ENCODE measurements around the gene ROR2.

ROR2 gene

GRCh38 chr9:91948597-91949391 is 1.2 kb downstream of the ROR2 start:
- DNase-seq, result peak; percentile 73

GRCh38 chr9:91948101-91948596 is 1.9 kb downstream of the ROR2 start:
- DNase-seq, result no peak

GRCh38 chr9:91946653-91947488 is 3.2 kb downstream of the ROR2 start:
- no peak for DNase-seq

GRCh38 chr9:91946196-91946595 is 3.8 kb downstream of the ROR2 start:
- DNase-seq, result no peak

- peak; percentile 19 for DNase-seq
Measured at GRCh38 chr9:91945277-91946085, 4.5 kb downstream of the ROR2 start.

GRCh38 chr9:91944711-91945110 is 5.3 kb downstream of the ROR2 start:
- DNase-seq, result no peak

GRCh38 chr9:91943478-91944470 is 6.3 kb downstream of the ROR2 start:
- DNase-seq, result no peak

GRCh38 chr9:91942201-91942600 is 7.8 kb downstream of the ROR2 start:
- no peak for DNase-seq

- DNase-seq, result no peak
Measured at GRCh38 chr9:91939978-91940377, 10.1 kb downstream of the ROR2 start.

- no peak for DNase-seq
Measured at GRCh38 chr9:91937727-91938126, 12.3 kb downstream of the ROR2 start.

- no peak for DNase-seq
Measured at GRCh38 chr9:91937056-91937455, 13.0 kb downstream of the ROR2 start.

GRCh38 chr9:91935805-91936514 is 14.1 kb downstream of the ROR2 start:
- DNase-seq, result no peak

- DNase-seq, result peak; percentile 54
Measured at GRCh38 chr9:91935066-91935749, 14.8 kb downstream of the ROR2 start.

- DNase-seq, result no peak
Measured at GRCh38 chr9:91934654-91935053, 15.4 kb downstream of the ROR2 start.

- DNase-seq, result no peak
Measured at GRCh38 chr9:91933556-91934352, 16.3 kb downstream of the ROR2 start.

GRCh38 chr9:91930475-91930874 is 19.6 kb downstream of the ROR2 start:
- no peak for DNase-seq

- DNase-seq, result no peak
Measured at GRCh38 chr9:91929331-91929730, 20.7 kb downstream of the ROR2 start.

- DNase-seq, result no peak
Measured at GRCh38 chr9:91927922-91928510, 22.0 kb downstream of the ROR2 start.

- no peak for DNase-seq
Measured at GRCh38 chr9:91924090-91924489, 25.9 kb downstream of the ROR2 start.
